Measurements from ENCODE around the gene B4GALNT4. TPM values are rescaled to one million over a fixed set of nuclear protein-coding genes. Genes with fewer than 3 reads are reported as not detected.
"Not testable (repeated sequence)": the region's sequence is repeated elsewhere in the genome, so short reads cannot be mapped to it uniquely, and the experiment has no call there.

The B4GALNT4 gene
- total RNA-seq, 3 donors from 2014 or later (not counting 1 experiment from before 2014, with no cell fraction given): 0.66 to 1.5 (median 1.5) TPM

- H3K27me3 Mint-ChIP-seq (ENCODE audit: low read depth in 2 of 2): peaks cover 0 to 3% of the 10 kb centered on the region in 2 donors
- H3K4me1 Mint-ChIP-seq: peaks cover 17 to 42% of the 10 kb centered on the region in 2 donors
- intact Hi-C loops (cut with micrococcal nuclease): no loop called here
- Histone ChIP-seq H3K27ac (ENCODE audit: low read length) (no peak overlapping the region), H3K9me3 (ENCODE audit: control insufficient read depth, insufficient read depth, low read length) (no peaks in the 10 kb centered on the region), H3K4me3 (ENCODE audit: low read length) (no peak overlapping the region), H3K27me3 (ENCODE audit: control insufficient read depth, insufficient read depth, low read length) (no peaks in the 10 kb centered on the region), H3K4me1 (ENCODE audit: control insufficient read depth, insufficient read depth, low read length) (peaks cover 70% of the 10 kb centered on the region), H3K36me3 (ENCODE audit: control insufficient read depth, insufficient read depth, low read length) (no peaks in the 10 kb centered on the region)
- ATAC-seq (no peak), DNase-seq (no peak)
- peak overlapping the region; percentile 75 to 87 for H3K27ac Mint-ChIP-seq
- 89% methylated on average over 22 of the region's 22 CpGs for WGBS (ENCODE audit: insufficient coverage)
- no peaks in the 10 kb centered on the region for H3K9me3 Mint-ChIP-seq
- no peak for TF ChIP-seq CTCF (IDR thresholded peaks at IDR 0.05)
- H3K4me3 Mint-ChIP-seq: peak overlapping the region; percentile 14
- no peaks in the 10 kb centered on the region for H3K36me3 Mint-ChIP-seq
These were observed 8.7 kb upstream of the B4GALNT4 start for GRCh38 chr11:360326-361280.

- 90% methylated on average over 36 of the region's 36 CpGs for WGBS (ENCODE audit: insufficient coverage)
- H3K4me1 ChIP-seq (ENCODE audit: control insufficient read depth, insufficient read depth, low read length): peaks cover 63% of the 10 kb centered on the region
- Mint-ChIP-seq H3K4me3 (peak overlapping the region; percentile 40), H3K9me3 (no peaks in the 10 kb centered on the region), H3K27me3 (ENCODE audit: low read depth in 2 of 2) (peaks cover 9 to 16% of the 10 kb centered on the region in 2 donors), H3K36me3 (no peaks in the 10 kb centered on the region), H3K27ac (no peak overlapping the region), H3K4me1 (peaks cover 25 to 49% of the 10 kb centered on the region in 2 donors)
- no peaks in the 10 kb centered on the region for H3K36me3 ChIP-seq (ENCODE audit: control insufficient read depth, insufficient read depth, low read length)
- no peaks in the 10 kb centered on the region for H3K9me3 ChIP-seq (ENCODE audit: control insufficient read depth, insufficient read depth, low read length)
- no peak overlapping the region for H3K27ac ChIP-seq (ENCODE audit: low read length)
- DNase-seq (no peak), ATAC-seq (no peak)
- intact Hi-C loops (cut with micrococcal nuclease): no loop called here
- peaks cover 4% of the 10 kb centered on the region for H3K27me3 ChIP-seq (ENCODE audit: control insufficient read depth, insufficient read depth, low read length)
- TF ChIP-seq CTCF (IDR thresholded peaks at IDR 0.05): no peak
- H3K4me3 ChIP-seq (ENCODE audit: low read length): no peak overlapping the region
These were observed 6.5 kb upstream of the B4GALNT4 start for GRCh38 chr11:362642-363442.

- H3K27ac Mint-ChIP-seq; H3K9me3 Mint-ChIP-seq; H3K36me3 Mint-ChIP-seq; DNase-seq; H3K27me3 ChIP-seq (ENCODE audit: control insufficient read depth, insufficient read depth, low read length); H3K36me3 ChIP-seq (ENCODE audit: control insufficient read depth, insufficient read depth, low read length); intact Hi-C loops (cut with micrococcal nuclease); H3K27ac ChIP-seq (ENCODE audit: low read length); H3K4me3 ChIP-seq (ENCODE audit: low read length); H3K9me3 ChIP-seq (ENCODE audit: control insufficient read depth, insufficient read depth, low read length); H3K4me3 Mint-ChIP-seq; ATAC-seq: not testable (repeated sequence)
- Mint-ChIP-seq H3K4me1 (peaks cover 27 to 55% of the 10 kb centered on the region in 2 donors), H3K27me3 (ENCODE audit: low read depth in 2 of 2) (peaks cover 15 to 20% of the 10 kb centered on the region in 2 donors)
- H3K4me1 ChIP-seq (ENCODE audit: control insufficient read depth, insufficient read depth, low read length): peaks cover 62% of the 10 kb centered on the region
- WGBS (ENCODE audit: insufficient coverage): 86% methylated on average over 22 of the region's 22 CpGs
These were observed 5.9 kb upstream of the B4GALNT4 start for GRCh38 chr11:363443-363805.
